K562 (cell line): Measurements from ENCODE around the gene CDHR2. TPM values are rescaled to one million over a fixed set of nuclear protein-coding genes. Genes with fewer than 3 reads are reported as not detected.

Experiments used
- FOXK2 ChIP-seq, 2 experiments: fragments of 450-650 bp; IDR thresholded peaks in 1 of 2; conservative IDR thresholded peaks in 1 of 2; 2 replicates each; pipeline ENCODE4 v1.6.1; 2016; ENCODE audit warnings: low read depth in 2 of 2, mild to moderate bottlenecking in 1 of 2
- HDAC1 ChIP-seq, 2 experiments: fragments of 450-650 bp; IDR thresholded peaks; 2 replicates each; pipeline ENCODE4 v1.6.1; 2016 to 2017; ENCODE audit warnings: inconsistent platforms in 1 of 2, mild to moderate bottlenecking in 1 of 2, moderate library complexity in 1 of 2
- HDAC6 ChIP-seq: IDR thresholded peaks from 2 replicates; pipeline ENCODE4 v1.6.1; 2012; ENCODE audit warnings: low read depth, mild to moderate bottlenecking, control low read depth, inconsistent platforms, low read length, moderate library complexity
- SMAD1 ChIP-seq: fragments of 150-350 bp; IDR thresholded peaks from 2 replicates; pipeline ENCODE4 v1.6.1; 2014; ENCODE audit warnings: low read length, low read depth; ENCODE audit not compliant: partially characterized antibody
- polyA plus RNA-seq, 8 experiments: library from polyadenylated mRNA; depleted of rRNA in 4 of 8; stranded (reverse) in 5 of 8; unstranded in 3 of 8; fragments of >200 nt; fragmentation: Nextera tagmentation in 2 of 8; fragmentation: Illumina TruSeq in 1 of 8; extraction: Ambion mirVana in 2 of 8; extraction: Trizol in 1 of 8; gene quantifications; 2 replicates each; pipeline versions ENCODE4 v1.2.1 to v1.2.3, GENCODE V29; 2011 to 2014; ENCODE audit warnings: inconsistent platforms in 1 of 8, missing spikeins in 1 of 8
- total RNA-seq, 7 experiments: library from RNA; depleted of rRNA in 6 of 7; stranded (reverse); fragments of >200 nt in 6 of 7; fragmentation: Illumina TruSeq in 2 of 7; extraction: Trizol in 2 of 7; gene quantifications; 2 replicates each; pipeline versions ENCODE4 v1.2.1 to v1.2.3, GENCODE V29; 2011 to 2021; ENCODE audit warnings: low replicate concordance in 1 of 7
- TF ChIP-seq, protein P1 (sequence below), 2 experiments: fragments of 450-650 bp; IDR thresholded peaks; 2 replicates each; pipeline ENCODE4 v1.6.1; 2016; ENCODE audit warnings: mild to moderate bottlenecking in 2 of 2, borderline replicate concordance in 1 of 2, low read depth in 1 of 2, moderate library complexity in 1 of 2
- TF ChIP-seq, protein P2 (sequence below): sonication (generic); formaldehyde crosslinking; IDR thresholded peaks from 2 replicates; pipeline ENCODE4 v1.8.1; 2023; ENCODE audit warnings: mild to moderate bottlenecking, missing genetic modification reagents

Gene CDHR2
- total and polyA plus RNA-seq, 9 of the 15 experiments (the other 6 are each of a cell fraction or from before 2014, with no cell fraction given): 0.01 to 0.62 (median 0.09) TPM; not detected in 2

DNA sequence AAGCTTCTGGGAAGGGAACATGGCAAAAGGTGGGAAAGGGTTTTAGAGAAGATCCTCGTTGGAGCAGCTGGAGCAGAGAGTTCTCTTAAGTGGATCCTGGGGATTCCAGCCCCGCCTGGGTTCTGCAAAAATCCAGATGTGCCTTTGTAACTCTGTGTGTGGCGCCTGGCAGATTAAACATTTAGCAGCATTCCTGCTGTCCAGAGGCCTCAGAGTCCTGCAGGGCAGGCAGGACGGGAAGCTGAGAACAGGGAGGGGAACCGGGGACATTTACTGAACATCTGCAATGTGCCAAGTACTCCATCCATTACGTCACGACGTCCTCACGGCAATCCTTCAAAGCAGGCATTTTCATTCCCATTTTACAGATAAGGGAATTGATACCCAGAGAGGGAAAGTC lies 87.3 kb downstream of the CDHR2 start (continued):
- TF ChIP-seq, protein P1, sequence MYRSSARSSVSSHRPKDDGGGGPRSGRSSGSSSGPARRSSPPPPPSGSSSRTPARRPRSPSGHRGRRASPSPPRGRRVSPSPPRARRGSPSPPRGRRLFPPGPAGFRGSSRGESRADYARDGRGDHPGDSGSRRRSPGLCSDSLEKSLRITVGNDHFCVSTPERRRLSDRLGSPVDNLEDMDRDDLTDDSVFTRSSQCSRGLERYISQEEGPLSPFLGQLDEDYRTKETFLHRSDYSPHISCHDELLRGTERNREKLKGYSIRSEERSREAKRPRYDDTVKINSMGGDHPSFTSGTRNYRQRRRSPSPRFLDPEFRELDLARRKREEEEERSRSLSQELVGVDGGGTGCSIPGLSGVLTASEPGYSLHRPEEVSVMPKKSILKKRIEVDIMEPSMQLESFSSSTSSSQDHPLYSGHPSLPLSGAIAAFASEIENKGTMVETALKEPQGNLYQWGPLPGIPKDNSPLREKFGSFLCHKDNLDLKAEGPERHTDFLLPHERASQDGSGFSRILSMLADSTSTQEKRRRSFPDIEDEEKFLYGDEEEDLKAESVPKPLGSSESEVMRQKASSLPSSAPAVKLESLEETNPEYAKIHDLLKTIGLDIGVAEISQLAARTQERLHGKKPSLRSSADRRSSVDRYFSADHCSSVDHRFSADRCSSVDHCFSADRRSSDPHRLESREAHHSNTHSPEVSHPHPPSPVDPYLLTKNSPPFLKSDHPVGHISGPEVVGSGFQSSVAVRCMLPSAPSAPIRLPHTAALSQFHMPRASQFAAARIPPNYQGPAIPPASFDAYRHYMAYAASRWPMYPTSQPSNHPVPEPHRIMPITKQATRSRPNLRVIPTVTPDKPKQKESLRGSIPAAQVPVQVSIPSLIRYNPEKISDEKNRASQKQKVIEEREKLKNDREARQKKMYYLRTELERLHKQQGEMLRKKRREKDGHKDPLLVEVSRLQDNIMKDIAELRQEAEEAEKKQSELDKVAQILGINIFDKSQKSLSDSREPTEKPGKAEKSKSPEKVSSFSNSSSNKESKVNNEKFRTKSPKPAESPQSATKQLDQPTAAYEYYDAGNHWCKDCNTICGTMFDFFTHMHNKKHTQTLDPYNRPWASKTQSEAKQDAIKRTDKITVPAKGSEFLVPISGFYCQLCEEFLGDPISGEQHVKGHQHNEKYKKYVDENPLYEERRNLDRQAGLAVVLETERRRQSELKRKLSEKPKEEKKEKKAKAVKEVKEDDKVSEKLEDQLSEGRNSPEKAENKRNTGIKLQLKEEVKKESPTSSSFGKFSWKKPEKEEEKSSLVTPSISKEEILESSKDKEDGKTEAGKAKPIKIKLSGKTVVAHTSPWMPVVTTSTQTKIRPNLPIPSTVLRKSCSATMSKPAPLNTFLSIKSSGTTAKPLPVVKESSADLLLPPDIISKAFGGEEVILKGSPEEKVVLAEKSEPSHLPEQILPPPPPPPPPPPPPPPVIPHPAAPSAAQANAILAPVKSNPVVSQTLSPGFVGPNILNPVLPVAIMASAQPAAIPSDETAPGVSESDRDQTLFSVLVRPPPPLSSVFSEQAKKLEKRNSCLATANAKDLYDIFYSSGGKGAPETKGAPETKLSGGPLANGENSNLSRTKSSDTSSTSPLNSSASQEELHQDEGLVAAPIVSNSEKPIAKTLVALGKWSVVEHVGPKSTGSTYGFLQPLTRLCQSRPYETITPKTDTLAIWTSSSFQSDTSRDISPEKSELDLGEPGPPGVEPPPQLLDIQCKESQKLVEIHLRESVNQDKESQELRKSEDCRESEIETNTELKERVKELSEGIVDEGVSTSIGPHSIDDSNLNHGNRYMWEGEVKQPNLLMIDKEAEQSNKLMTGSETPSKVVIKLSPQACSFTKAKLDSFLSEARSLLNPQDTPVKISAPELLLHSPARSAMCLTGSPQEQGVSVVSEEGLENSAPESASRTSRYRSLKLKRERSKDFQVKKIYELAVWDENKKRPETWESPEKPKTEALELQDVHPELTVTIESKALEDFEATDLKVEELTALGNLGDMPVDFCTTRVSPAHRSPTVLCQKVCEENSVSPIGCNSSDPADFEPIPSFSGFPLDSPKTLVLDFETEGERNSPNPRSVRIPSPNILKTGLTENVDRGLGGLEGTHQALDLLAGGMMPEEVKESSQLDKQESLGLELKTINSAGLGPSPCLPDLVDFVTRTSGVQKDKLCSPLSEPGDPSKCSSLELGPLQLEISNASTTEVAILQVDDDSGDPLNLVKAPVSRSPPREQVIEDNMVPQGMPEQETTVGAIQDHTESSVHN (IDR thresholded peaks at IDR 0.05; ENCODE audit: borderline replicate concordance in 1 of 2, low read depth in 1 of 2): no peak
- TF ChIP-seq HDAC6 (no peak), SMAD1 (no peak), HDAC1 (IDR thresholded peaks at IDR 0.05) (no peak), FOXK2 (conservative IDR thresholded peaks at IDR 0.05 in 1 of 2, IDR thresholded peaks at IDR 0.05 in 1 of 2; ENCODE audit: low read depth in 2 of 2) (no peak)
- TF ChIP-seq, protein P2, sequence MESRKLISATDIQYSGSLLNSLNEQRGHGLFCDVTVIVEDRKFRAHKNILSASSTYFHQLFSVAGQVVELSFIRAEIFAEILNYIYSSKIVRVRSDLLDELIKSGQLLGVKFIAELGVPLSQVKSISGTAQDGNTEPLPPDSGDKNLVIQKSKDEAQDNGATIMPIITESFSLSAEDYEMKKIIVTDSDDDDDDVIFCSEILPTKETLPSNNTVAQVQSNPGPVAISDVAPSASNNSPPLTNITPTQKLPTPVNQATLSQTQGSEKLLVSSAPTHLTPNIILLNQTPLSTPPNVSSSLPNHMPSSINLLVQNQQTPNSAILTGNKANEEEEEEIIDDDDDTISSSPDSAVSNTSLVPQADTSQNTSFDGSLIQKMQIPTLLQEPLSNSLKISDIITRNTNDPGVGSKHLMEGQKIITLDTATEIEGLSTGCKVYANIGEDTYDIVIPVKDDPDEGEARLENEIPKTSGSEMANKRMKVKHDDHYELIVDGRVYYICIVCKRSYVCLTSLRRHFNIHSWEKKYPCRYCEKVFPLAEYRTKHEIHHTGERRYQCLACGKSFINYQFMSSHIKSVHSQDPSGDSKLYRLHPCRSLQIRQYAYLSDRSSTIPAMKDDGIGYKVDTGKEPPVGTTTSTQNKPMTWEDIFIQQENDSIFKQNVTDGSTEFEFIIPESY (CRISPR knock-in tag): no peak
